HG03025 (cell line): ENCODE measurements around the gene PEX10.
"Not testable (repeated sequence)": the region's sequence is repeated elsewhere in the genome, so short reads cannot be mapped to it uniquely, and the experiment has no call there.

Experiments used
- ATAC-seq: cut with Tn5 transposase; IDR thresholded peaks from one replicate; pipeline ENCODE4 v1.9.1; 2021; ENCODE audit warnings: mild to moderate bottlenecking, moderate library complexity; ENCODE audit not compliant: unreplicated experiment, low FRiP score

PEX10 gene

DNA sequence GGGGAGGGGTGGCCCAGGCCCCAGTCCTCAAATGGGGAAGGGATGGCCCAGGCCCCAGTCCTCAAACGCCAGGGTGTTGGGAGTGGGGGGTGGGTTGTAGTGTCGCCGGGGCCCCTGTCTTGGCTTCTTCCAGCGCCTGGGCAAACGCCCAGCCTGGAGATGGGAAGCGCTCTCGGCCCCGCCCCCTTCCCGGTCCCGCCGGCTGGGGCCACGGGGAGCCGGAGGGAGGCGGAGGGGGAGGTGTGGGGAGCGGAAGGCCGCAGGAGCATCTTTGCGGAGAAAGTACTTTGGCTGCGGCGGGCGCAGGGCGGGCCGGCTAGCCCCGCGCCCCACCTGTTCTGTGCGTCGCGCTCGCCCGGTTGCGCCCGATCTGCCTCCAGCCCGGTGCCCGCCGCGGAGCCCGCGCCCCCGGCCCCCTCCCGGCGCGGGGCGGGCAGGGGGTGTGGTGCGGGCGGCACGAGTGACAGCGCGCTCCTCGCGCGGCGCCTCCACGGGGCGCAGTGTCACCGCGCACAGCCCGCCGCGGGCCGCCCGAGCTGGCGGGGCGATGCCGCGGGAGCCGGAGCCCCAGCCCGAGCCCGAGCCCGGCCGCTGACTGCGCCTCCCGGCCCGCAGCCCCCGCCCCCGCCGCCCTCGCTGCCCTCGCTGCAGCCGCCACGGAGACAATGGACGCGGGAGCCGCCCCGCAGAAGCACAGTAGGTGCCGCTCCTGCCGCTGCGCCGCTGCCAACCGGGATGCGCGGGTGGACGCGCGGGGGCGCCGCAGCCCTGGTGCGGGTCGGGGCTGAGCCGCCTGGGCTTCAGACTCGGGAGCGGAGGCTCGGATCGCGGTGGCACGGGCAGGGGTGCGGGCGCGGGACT lies 31.1 kb upstream of the PEX10 start:
- no peak for ATAC-seq

DNA sequence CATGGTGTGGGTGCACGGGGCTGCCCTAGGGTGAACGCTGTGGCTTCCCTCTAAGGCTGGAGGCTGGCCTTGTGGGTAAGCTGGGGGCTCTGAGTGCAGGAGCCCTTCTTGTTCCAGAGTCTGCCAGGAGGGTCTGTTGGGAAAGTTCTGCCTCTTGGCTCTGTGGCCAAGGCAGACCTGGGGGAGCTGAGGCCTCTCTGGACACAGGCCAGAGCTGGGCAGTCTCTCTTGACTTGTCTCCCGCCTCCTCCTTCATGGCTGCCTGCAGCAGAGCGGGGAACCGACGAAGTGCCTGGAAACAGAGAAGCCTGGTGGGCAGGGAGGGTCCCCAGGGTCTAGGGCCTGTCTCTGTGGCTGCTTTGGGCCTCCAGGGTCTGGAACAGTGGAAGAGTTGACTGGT lies 30.3 kb upstream of the PEX10 start:
- ATAC-seq: no peak

DNA sequence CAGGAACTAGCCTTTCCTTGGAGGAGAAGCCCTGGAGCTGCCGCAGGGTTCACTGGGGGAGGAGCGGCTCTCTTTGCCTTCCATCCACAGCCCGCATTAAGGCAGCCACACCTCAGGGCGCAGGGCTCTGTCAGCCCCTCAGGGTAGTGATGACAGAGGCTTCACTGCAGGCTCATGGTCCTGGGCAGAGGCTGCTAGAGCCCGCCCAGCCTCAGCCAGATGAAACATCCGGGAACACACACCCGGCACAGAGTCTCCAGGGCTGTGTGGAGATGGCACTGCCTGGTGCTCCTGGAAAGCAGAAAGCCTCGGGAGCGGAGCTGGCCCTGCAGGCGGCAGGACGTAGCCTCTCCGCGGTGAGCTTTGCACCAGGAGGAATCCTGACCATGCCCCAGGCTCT lies 29.4 kb upstream of the PEX10 start:
- no peak for ATAC-seq

DNA sequence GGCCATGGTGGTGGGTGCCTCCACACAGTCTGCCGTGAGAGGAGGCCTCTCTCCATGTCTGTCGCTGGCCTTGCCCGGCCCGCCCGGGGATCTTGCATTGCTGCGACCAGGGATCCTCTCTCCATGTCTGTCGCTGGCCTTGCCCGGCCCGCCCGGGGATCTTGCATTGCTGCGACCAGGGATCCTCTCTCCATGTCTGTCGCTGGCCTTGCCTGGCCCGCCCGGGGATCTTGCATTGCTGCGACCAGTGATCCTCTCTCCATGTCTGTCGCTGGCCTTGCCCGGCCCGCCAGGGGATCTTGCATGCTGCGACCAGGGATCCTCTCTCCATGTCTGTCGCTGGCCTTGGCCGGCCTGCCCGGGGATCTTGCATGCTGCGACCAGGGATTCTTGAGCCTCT lies 28.0 kb upstream of the PEX10 start:
- not testable (repeated sequence) for ATAC-seq

DNA sequence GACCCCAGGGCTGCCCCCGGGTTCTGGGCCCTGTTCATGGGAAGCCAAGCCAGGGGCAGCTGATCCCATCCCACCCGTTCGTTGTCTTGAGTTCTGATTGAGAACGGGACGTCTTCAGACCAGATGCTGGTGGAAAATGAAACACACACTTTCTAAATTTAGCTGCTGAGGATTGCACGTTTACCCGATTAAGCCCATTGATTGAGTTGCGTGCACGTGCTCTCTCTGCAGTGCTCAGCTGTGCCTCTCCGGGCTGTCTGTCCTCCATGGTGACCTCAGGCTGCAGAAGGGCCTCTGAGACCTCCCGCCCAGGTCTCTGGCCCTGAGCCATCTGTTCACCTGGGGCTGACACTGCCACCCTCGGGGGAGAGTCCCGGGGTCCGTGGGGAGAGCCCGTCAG lies 27.0 kb upstream of the PEX10 start:
- ATAC-seq: no peak

DNA sequence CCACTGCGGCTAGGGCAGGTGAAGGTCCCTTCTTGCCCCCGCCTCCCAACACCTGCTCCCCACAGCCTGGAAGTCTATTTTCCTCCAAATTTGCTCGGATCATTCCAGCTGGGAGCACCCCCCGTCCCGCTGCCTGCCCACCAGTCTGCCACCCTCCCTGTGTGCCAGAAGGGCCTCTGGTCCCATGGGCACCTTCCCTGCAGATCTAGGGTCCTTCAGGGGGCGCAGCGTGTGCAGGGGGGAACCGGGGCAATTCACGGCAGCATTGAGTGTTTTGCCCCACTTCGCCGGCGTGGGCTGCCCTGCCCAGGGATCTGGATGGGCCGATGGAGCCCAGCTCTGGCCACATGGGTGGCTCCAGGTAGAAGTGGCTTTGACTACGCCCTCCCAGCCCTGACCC lies 26.3 kb upstream of the PEX10 start:
- no peak for ATAC-seq

DNA sequence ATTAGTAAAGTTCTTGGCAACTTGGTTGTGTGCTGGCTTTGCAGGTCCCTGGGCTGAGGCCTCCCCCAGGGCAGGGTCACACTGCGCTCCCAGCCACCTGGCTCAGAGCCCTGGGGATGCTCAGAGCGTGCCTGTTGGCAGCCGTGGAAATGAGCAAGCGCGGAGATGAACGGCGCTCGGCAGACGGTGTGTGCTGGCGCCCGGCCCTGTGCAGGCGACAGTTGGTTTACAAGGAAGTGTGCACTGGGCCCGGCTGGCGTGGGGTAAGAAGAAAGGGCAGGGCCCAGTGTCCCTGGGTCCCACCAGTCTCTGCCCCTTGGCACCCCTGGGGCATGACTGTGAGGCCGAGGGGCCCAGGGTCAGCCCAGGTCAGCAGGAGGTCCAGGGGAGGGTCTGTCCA lies 25.7 kb upstream of the PEX10 start:
- no peak for ATAC-seq

DNA sequence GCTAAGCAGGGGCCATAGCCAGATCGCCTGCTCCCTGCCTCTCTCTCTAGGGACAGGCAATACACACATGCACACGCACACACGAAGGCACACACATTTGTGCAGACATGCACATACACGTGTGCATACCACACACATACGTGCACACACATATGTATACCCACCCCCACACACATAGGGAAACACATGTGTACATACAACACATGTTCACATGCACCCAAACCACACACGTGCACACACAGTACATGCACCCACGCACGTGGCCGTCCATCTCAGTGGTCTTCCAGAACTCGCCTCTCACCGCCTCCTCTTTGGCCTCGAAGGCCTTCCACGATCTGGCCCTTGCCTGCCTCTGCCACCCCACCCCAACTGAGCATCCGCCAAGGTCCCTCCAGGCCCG lies 25.3 kb upstream of the PEX10 start:
- ATAC-seq: no peak

DNA sequence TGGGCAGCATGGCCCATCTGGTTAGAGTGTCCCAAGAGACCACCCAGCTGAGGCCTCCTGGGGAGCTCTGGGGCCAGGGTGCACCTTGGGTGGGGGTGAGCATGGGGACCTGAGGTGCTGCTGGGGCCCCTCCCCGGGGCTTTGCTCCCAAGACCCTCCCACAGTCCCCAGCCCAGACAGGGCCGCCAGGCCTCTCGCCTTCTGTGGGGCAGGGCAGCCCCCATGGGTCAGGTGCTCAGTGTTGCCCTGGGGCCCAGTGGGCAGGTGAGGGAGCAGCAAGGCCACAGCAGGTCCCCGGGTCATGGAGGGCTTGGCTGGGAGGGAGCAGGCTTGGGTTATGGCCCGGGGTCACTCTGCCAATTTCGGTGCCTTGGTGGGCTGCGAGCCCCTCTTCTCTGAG lies 24.5 kb upstream of the PEX10 start:
- ATAC-seq: no peak

DNA sequence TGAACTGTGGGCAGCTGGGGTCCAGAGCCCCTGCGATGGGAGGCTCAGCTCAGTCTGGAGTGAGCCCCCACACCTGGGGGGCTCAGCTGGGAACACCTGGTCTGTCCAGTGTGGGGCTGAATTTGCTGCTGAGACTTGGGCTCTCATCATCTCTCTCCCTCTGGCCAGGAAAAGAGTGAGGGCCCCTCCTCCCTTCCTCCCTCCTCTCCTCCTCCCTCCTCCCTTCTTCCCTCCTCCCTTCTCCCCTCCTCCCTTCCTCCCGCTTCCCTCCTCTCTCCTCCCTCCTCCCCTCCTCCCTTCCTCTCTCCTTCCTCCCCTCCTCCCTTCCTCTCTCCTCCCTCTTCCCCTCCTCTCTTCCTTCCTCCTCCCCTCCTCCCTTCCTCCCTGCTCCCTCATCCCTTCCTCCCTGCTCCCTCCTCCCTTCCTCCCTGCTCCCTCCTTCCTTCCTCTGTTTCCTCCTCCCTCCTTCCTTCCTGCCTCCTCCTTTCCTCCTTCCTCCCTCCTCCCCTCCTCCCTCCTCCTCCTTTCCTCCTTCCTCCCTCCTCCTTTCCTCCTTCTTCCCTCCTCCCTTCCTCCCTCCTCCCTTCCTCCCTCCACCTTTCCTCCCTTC lies 23.5 kb upstream of the PEX10 start:
- ATAC-seq: no peak

DNA sequence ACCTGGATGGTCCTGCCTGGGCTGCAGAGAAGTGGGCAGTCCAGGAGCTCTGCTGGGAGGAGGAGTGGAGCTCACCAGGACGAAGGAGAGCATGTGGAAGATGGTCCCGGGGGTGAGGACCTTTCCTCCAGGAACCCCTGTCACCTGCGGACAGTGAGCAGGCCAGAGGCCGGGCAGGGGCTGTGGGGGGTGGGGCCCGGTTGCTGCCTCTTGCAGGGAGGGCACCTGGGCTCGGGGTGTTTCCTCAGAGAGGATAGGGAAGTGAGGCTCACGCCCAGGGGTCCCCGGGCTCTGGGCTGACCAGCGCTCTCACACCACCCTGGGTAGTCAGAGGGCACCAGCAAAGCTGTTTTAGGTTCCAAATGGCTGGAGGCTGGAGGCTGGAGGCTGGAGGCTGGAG lies 22.7 kb upstream of the PEX10 start:
- ATAC-seq: no peak

DNA sequence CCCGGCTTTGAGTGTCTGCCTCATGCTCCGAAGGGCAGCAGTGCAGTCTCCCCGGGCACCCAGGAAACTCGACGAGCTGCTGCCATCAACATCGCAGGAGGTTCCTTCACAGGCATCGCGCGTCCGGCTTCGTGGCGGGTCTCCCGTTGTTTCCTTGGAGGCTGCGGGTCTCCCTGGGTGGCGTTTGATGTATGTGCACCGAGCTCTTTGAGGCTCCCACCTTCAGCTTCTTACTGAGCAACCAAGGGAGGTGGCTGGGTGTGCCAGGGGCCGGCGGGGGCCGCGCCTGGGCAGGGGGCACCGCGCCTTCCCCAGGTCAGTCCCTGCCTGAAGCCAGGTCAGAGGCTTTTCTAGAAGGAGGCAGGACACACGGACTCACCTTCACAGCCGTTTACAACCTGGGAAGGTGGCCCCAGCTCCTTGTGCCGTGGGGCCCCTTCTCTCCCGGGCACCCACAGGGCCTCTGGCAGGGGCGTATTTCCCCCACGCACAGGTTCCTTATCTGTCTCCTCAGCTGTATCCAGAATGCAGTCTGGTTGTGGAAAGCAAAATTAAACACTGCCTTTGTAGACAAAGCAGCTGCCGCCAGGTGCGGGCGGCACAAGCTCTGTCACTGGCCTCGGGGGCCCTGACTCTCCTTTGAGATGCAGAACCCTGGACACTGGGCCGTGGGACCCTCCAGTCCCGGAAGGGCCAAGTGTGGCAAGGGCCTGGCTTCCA lies 21.7 kb upstream of the PEX10 start:
- ATAC-seq: no peak

DNA sequence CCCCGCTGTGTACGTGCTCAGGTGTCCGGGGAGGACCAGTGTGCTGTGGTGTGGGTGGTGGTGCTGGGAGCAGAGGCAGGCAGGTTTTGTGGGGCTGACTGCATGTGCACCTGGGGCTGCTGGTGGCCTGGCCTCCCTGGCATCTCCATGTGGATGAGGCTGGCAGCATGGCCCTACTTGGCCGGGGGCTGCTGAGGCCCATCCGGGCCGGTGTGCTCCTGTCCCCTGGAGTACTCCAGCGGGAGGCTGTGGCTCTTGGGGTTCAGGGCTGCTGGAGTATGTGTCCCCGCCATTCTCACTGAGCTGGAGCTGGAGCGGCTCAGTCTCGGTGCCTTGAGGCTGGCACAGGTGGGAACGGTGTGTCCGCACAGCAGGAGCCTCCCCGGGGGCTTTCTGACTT lies 20.8 kb upstream of the PEX10 start:
- ATAC-seq: no peak

DNA sequence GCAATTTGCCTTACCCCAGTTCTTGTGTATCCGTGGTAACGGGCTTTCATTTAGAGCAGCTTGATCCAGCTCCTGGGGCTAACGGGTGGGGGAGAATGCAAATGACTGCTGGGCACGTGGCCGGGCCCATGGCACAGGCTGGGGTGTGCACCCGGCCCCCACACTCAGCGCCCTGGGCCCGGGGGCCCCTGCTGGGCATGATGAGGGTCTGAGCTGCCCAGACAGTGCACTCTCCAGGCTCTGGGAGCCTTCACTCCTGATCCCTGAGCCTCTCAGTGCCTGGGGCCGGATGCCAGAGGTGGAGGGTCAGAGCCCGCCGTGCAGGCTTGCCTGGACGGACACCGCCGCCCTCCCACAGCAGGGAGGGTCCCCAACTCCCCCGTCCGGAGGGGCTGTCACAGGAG lies 20.1 kb upstream of the PEX10 start:
- ATAC-seq: no peak

DNA sequence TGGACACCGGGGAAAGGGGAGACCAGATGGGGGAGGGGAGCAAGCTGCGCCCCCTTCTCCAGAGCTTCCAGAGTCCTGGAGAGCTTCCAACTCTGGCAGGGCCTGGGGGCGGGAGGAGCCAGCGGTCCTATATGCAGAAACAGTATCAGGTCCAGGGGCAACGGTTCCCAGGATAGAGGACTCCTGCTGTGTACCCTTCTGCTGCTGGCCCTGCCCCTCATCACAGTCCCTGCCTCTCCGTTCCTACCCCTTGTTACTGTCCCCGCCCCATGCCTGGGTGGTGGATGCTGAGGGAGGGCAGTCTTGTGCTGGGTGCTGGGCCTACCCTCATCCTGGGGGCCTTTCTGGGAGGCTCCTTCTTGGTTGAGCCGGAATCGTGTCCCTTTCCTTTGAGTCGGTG lies 19.2 kb upstream of the PEX10 start:
- no peak for ATAC-seq

DNA sequence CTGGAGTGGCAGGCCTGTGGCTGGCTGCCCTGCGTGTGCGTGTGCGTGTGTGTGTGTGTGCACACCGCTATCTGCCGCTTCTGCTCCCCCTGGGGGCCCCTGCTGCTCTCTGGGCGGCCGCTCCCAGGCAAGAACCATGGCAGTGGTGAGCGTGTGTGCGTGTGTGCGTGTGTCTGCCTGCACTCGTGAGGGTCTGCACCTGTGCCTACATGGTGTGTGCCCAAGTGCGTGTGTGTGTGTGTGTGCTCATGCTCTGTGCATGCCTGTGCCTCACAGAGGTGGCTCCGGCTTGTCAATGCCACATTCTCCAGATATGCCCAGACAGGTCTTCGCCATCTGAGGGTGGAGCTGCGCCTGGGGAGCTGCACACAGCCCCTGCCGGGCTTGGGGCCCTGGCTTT lies 18.7 kb upstream of the PEX10 start:
- no peak for ATAC-seq

DNA sequence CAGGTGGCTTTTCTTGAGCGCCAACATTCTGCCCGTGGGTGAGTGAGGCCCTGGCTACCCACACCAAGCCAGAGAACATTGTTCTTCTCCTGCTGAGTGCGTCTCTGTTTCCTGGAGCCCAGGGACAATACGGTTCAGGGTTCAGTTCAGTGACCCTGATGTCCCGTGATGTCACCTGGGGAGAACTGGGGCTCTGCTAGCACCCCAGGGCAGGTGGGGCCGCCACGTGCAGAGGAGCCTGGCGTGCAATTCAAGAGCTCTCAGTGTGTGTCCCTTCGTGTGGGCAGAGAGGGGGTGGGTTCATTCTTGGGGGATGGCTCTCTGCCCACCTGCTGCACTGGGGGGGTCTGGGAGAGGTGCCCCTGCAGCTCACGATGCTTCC lies 18.2 kb upstream of the PEX10 start:
- ATAC-seq: no peak

DNA sequence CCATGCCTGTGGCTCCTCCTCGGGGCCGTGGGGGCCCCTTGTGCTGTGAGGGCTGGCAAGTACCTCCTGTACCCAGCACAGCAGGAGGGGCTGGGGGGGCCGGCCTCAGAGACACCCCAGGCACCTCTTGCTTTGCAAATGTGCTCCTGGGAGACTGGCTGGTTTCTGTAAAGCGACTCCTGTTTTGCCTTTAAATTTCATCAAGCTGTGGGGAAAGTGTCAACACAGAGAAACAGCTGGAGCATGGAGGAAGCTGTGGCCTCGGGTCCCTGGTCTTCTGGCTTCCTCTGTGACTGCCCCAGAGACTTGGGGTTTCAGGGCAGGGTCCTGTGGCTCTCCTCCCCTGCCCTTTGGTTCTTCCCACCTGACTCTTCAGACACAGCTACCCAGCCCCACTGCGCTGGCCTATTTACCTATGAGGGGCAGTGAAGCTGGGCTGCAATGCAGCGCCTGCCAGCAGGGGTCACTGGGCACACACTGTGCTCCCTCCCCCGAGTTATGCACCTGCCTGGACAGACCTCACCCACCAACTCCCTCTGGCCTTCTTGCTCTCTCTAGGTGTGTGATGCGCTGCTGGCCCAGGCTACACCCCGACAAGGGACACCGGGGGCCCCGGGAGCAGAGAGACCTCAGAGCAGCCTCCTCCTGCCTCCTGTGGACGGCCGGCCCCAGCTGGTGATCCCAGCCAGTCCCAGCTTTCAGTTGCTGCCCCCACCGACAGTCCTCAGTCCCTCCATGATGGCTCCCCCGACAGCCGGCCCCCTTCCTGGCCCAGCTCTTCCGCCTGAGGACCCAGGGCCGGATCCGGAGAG lies 17.6 kb upstream of the PEX10 start:
- ATAC-seq: no peak

DNA sequence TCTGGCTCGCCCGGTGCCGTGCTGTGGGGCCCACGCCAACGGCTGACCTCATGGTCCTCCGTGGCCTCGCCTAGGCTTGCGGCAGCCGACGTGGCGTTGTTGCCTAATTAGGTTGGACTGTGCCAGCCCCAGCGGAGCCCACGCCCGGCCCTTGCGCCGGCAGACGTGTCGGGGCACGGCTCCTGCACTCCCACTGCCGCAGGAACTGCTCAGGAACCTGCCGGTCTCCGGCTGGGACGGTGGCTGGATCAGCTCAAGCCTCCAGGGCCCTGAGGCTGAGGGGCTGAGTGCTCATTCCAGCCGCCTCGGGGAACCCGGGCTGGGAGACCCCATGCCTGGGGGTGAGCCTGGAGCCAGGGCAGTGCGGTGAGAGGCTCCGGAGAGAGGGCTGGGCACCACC lies 16.1 kb upstream of the PEX10 start:
- ATAC-seq: no peak

DNA sequence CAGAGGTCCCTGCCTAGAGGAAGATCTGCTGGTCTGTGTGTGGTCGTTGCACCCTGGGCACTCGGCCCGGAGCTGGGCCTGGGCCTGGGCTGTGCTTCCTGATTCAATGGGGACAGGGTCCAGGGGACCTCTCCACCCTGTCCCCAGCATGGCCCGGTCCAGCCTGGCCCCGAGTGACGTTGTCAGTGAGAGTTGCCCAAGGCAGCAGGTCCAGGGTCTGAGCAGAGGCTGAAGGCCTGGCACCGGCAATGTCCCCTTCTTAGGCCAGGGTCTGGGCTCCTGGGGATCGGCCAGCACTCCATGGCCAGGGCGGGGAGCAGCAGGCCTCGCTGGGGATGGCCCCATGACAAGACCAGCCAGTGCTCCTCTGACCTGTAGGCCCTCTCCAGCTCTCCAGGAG lies 15.6 kb upstream of the PEX10 start:
- ATAC-seq: no peak

DNA sequence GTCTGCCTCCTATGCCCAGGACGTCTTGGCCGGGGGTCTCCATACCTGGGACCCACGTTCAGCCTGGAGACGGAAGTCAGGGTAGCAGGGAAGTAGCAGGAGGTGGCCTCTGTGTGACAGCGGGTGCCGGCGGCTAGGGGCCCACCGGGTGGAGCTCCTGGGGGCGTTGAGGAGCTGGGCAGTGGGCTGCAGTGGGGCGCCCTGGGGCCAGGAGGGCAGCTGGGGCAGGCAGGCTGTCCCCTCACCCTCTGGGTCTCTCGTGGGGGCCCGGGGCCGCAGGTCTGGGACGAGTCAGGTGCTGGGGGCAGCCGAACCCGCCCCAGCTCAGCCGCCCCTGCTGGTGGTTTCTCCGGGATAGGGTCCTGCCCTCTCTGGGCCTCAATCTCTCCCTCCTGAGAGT lies 14.7 kb upstream of the PEX10 start:
- ATAC-seq: no peak
